HPDE6-E6E7 (cell line): ENCODE results near the gene LIFR.
"Not testable (repeated sequence)": the region's sequence is repeated elsewhere in the genome, so short reads cannot be mapped to it uniquely, and the experiment has no call there.

Experiments used
- DNase-seq: peaks from one replicate; pipeline ENCODE4 v3.0.0; 2011; ENCODE audit warnings: missing footprints; ENCODE audit errors: extremely low spot score

The LIFR gene

GRCh38 chr5:38581597-38581996 lies 25.2 kb upstream of the LIFR start:
- no peak for DNase-seq

- DNase-seq: no peak
Measured at GRCh38 chr5:38579105-38579504, 22.7 kb upstream of the LIFR start.

DNA sequence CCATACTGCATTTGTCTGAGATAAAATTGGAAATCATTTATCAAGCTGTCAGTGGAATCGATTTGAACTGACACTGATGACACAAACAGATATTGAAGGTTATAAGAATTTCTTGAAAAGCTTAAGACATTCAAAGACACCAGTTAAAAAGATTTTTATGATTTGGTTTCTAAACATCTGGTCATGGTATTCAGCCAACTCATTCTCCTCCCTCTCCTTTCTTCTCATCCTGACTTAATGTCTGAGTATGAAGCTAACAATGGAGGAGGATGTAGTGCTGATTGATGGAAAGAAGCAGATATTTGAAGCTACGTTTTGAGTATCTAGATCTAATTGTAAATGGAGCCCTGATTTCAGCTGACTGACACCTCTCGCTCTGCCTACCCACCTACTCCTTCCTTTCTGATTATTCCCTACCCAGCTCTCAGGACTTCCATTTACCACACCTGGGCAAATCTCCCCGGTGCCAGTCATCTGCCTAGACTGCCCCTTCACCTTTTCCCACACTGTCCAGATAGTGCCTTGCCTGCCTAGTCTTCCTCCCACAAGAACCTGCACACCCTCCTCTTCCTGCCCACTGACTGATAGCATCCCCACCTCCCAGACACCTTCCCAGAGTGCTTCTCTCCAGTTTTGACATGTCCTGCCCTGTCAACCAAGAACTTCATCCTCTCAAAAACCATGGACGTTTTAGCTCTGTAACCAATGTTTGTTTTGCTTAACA lies 20.7 kb upstream of the LIFR start:
- no peak for DNase-seq

DNA sequence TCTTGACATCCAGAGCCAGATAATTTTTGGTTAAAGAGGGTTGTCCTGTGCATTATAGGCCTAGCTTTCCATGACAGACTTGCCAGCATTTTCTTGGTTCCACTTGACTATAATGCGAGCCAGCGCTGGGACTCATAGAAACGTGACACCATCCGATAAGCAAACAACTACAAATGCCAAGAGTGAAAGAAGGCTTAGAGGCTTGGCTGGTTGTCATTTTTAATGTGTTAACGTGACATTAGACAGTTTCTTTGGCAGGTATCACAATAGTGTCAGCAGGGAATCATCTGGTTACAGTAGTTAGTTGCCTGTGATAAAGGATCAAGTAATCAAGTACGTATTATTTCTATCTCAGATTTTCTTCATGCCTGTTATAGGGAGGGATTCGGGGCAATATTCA lies 20.0 kb upstream of the LIFR start:
- DNase-seq: no peak

- no peak for DNase-seq
Measured at GRCh38 chr5:38575476-38575875, 19.0 kb upstream of the LIFR start.

DNA sequence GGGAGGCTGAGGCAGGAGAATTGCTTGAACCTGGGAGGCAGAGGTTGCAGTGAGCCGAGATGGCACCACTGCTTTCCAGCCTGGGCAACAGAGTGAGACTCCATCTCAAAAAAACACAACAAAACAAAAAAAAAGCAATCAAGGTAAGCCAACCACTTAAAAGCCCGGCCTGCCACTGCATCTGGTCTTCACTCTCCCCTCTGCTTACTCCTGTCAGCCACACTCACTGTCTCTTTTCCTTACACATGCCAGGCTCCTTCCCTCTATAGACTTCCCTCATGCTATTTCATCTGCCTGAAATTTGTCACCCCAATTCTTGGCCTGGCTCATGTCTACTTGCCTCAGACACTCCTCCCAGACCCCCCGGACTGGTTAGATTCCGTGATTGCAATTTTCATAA lies 17.6 kb upstream of the LIFR start:
- DNase-seq: no peak

GRCh38 chr5:38573521-38573920 lies 17.1 kb upstream of the LIFR start:
- DNase-seq: no peak

GRCh38 chr5:38569180-38569579 lies 12.7 kb upstream of the LIFR start:
- no peak for DNase-seq

DNA sequence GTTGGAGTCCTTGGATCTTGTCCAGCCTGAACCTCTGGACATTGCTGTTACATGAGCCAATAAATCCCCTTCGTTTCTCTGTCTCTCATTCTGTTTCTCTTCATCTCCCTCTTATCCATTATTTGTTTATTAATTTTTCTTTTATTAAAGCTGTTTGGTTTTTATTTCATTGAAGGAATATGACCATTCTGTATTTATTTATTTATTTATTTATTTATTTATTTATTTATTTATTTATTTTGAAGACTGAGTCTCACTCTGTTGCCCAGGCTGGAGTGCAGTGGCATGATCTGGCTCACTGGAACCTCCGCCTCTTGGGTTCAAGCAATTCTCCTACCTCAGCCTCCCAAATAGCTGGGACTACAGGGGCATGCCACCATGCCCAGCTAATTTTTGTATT lies 10.9 kb upstream of the LIFR start:
- not testable (repeated sequence) for DNase-seq

DNA sequence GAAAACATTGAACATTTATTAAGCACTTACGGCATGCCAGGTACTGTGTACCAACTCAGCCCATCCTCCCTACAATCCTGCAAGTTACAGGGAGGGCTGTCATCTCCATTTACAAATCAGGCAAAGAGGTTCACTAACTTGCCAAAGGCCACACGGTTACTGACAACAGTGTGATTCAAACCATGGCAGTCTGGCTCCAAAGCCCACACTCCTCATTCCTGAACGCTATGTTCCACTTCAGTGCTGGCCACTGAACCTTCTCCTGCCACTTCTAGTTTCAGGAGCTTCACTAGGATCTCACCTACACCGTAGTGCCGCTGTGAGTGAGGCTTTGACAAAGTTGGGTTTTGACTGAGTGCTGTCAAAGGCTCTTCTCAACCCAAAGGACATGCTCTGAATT lies 7.2 kb upstream of the LIFR start:
- DNase-seq: no peak

DNA sequence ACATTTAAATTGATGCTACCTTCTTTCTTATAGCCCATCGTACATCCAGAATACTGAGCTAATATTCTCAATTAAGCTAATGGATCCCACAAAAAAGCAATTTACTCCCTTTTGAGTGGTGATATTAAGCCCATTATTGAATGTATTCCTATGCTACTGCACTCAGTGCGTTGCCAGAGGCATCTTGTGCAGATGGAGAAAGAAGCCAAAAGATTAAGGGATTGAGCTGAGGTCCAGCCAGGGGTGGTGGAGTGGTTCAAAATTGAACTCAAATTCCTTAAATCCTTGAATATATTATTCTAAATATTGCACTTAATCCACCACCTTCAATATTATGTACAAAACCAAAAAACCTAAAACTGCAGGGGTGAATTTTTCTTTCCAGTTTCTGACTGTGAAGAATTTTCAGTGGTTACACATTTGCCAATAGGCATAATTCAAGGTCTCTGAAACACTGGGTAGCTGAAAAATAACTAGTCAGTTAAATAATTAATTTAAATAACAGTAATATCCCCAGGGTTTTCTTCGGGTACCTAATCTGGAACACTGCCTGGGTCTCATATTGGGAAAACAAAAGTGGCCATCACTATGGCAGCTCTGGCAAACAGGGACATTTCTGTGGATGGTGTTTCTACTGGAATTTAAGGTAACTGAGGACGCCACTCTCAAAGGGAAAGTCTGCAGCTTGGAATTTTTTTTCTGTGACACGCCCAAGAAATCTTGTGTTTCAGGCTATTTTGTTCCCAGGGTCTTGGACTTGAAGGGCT lies 6.2 kb upstream of the LIFR start:
- DNase-seq: no peak

GRCh38 chr5:38559428-38559827 lies 3.0 kb upstream of the LIFR start:
- DNase-seq: no peak

- DNase-seq: no peak
Measured at GRCh38 chr5:38557792-38558191, 1.3 kb upstream of the LIFR start.

GRCh38 chr5:38557308-38557710 lies 863 bp upstream of the LIFR start:
- DNase-seq: no peak

- no peak for DNase-seq
Measured at GRCh38 chr5:38556088-38556598, 303 bp downstream of the LIFR start.

DNA sequence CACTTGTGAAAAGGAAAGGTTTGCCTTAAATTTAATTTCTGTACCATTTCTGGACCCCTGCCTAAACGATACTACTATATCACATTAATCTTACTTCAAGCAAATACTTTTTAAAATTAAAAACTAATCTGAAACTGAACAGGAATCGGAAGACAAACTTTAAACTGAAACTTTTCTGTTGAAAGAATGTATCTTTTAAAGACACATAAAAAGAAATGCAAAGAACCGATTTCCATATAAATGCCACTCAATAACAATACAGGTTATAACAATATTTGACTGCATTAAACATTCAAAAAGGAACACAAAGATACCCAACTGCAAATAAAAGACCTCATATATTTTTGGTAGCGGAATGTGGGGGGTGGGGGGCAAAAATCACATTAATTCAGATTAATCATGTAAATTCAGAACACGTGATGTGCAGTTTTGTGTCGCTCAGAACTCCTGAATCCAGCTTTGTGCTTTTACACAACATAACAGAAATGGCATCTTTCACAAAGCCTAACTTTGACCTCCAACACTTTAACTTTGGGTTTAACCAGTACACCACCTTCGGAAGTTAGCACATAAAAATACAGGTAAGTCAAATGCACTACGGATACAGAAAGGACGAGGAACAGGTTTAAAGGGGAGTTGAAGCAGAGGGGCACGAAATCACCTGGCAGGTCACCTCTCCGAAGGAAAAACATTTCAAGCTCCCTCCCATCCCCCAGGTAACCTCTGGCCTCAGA lies 925 bp downstream of the LIFR start:
- no peak for DNase-seq

DNA sequence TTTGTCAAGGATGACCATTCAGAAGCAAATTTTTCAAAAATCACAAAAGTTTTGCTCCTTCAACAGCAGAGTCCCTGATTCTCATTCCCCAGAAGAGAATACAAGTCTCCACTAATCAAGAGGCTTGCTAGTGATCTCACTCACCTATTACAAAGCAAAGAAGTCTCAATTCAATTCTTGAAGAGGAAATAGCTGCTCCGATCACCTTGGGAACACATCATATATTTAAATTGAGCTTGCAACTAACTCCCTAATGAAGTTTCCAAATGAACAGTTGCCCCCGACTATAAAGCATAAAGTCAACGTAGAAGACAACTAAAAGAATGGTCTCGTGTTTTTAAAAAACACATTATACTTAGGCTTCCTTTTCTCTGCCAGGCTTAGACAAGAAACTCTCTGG lies 1.6 kb downstream of the LIFR start:
- no peak for DNase-seq

DNA sequence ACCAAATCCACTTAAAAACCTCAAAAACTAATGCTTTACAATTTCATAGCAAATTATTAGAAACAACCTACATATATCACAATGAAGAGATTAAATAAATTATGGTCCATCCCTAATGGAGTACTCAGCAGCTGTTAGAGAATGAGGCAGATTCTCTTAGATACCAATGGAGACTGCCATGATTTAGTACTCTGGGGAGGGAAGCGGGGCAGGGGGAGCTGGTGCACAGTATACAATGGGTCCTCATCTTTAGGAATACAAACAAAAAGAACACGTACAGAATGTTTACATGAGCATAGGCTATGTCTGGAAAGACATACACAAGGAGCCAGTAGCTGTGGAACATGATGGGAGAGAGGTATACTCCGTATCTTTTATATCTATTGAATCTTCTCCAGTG lies 2.0 kb downstream of the LIFR start:
- DNase-seq: no peak

- no peak for DNase-seq
Measured at GRCh38 chr5:38553001-38553521, 3.4 kb downstream of the LIFR start.

DNA sequence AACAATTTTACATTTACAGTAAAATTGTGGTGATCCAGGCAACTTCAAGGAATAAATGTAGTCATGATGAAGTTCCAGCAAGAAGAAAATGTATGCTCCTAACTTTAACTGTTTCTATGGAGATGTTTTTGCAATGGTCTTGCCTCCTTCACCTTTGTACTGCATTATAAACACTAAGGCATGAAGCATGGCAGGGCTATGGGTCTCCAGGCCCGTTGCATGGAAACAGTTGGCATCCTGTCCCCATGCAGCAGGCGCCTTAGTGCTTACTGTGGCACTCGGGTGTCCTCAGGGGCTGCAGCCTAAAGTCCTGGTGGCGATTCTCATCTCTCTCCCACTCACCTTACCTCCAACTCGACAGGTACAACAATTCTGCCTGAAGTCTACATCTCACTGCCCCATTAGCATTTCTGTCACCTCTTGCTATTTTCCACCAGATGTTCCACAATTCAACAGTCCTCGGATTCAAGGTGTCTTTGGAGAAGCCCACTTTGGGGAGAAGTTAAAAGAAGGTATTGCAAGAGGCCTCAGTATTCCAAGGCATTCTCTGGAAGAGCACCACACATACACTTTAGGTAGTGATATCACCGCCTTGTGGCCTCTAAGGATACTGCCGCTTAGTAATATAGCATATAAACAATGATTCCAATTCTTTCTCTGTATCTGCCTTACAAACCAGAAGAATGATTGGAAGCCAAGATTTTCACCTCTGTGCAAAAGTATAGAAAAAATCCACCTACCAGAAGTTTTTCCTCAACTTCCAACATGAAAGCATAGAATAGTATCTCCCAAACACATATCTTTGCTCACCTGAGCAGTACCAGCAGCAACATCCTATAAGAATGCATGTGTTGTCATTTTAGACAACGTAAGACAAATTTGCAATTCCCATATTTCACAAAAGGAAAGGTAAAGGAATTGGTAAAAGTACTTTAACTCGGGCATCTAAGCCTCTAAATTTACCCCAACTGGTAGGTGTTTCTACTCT lies 5.1 kb downstream of the LIFR start:
- no peak for DNase-seq
